Body of pancreas (tissue), 4 donors: ENCODE measurements around the gene GTPBP1. TPM values are rescaled to one million over a fixed set of nuclear protein-coding genes. Genes with fewer than 3 reads are reported as not detected.

Experiments
- ATAC-seq: fragments of 150-250 bp; one replicate; pipeline ENCODE4 v1.9.1; 2016
- DNase-seq, 4 donors: peaks; one replicate each; pipeline ENCODE4 v3.0.0-alpha.2; 2019
- H3K27ac ChIP-seq, 4 donors: fragments of 200-600 bp; sonication (generic); 1 replicate in 3 of 4; 2 replicates in 1 of 4; pipeline versions ENCODE4 v1.5.1 to v1.6.1; 2016 to 2019; ENCODE audit warnings: mild to moderate bottlenecking in 1 of 4, mixed read lengths in 1 of 4, moderate library complexity in 1 of 4
- H3K27me3 ChIP-seq, 2 donors: fragments of 200-600 bp; sonication (generic); one replicate each; pipeline ENCODE4 v1.6.0; 2016; ENCODE audit warnings: mild to moderate bottlenecking in 1 of 2
- H3K36me3 ChIP-seq, 2 donors: fragments of 200-600 bp; sonication (generic); replicated peaks in 1 of 2; 2 replicates each; pipeline ENCODE4 v1.5.1; 2016; ENCODE audit warnings: low read depth in 2 of 2; ENCODE audit not compliant: insufficient read depth in 1 of 2
- H3K4me1 ChIP-seq: fragments of 200-600 bp; sonication (generic); one replicate; pipeline ENCODE4 v1.6.0; 2016
- H3K4me3 ChIP-seq, 2 donors: fragments of 200-600 bp; sonication (generic); 1 replicate in 1 of 2; 2 replicates in 1 of 2; pipeline ENCODE4 v1.5.1; 2016 to 2019
- H3K9me3 ChIP-seq, 3 donors: fragments of 200-600 bp; sonication (generic); 1 replicate in 2 of 3; 2 replicates in 1 of 3; pipeline ENCODE4 v1.5.1; 2016
- CTCF ChIP-seq, 7 experiments: fragments of 450-650 bp in 4 of 7; fragments of 200-600 bp in 3 of 7; sonication (generic) in 3 of 7; IDR thresholded peaks; one replicate each; pipeline ENCODE4 v1.5.1; 2016 to 2019; ENCODE audit warnings: antibody characterized with exemption in 7 of 7
- POLR2A ChIP-seq, 3 donors: fragments of 450-650 bp; IDR thresholded peaks; one replicate each; pipeline ENCODE4 v1.6.1; 2016; ENCODE audit warnings: antibody characterized with exemption in 3 of 3, mild to moderate bottlenecking in 2 of 3
- WGBS, 2 donors: methylation state at CpG; one replicate each; pipeline ENCODE4 v1.1.5; 2017; 5-methylcytosine and 5-hydroxymethylcytosine counted together
- intact Hi-C: fragments of 100-400 bp; cut with DNase I; formaldehyde crosslinking; loops from one replicate; pipeline ENCODE4 v1.15.1; 2023
- small RNA-seq: library from RNA; depleted of rRNA; stranded (forward); fragments of <200 nt; gene quantifications from one replicate; pipeline ENCODE3, GENCODE V24; 2016
- total RNA-seq, 2 donors: library from RNA; depleted of rRNA; stranded (reverse); fragments of >200 nt; gene quantifications; one replicate each; pipeline ENCODE4 v1.1.0, GENCODE V29; 2016

GTPBP1 gene
- total RNA-seq, 2 donors from 2014 or later = 34.0 to 53.4 TPM

DNA sequence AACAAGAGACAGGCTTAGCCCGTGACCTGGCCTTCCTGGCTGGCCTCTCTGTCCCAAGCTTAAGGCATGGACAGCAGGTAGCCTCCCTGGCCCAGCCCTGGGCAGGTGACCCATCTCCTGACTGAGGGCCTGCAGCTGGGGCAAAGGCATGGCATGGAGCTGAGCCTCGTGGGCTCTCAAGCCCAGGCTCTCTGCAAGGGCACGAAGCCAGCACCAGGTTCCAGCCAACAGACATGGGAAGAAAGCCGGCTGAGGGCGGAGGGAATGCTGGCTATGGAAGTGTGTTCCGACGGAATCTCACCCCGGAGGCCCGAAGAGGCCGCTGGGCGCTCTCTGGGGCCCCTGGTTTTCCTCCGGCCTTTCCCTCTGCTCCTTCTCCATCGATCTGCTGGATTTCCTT lies 75.3 kb downstream of the GTPBP1 start:
- H3K4me1 ChIP-seq = no peaks in the 10 kb centered on the region
- H3K27me3 ChIP-seq = no peaks in the 10 kb centered on the region
- no peak overlapping the region for H3K27ac ChIP-seq
- ATAC-seq = no peak
- peaks cover 0 to 4% of the 10 kb centered on the region in 2 donors for H3K36me3 ChIP-seq
- no peak for TF ChIP-seq POLR2A (IDR thresholded peaks at IDR 0.05)
- TF ChIP-seq CTCF (IDR thresholded peaks at IDR 0.05) = no peak
- intact Hi-C loops = no loop called here
- 74 to 75% methylated on average over 10 to 13 of the region's 13 CpGs for WGBS, 2 donors
- no peaks in the 10 kb centered on the region for H3K9me3 ChIP-seq
- H3K4me3 ChIP-seq = no peak overlapping the region
- DNase-seq = peak in 1 of 4 donors; percentile 33

- Histone ChIP-seq H3K4me3 (no peak overlapping the region), H3K9me3 (no peaks in the 10 kb centered on the region), H3K27ac (no peak overlapping the region), H3K27me3 (no peaks in the 10 kb centered on the region), H3K36me3 (peaks cover 0 to 4% of the 10 kb centered on the region in 2 donors), H3K4me1 (peaks cover 1% of the 10 kb centered on the region)
- ATAC-seq = no peak
- no peak for DNase-seq
- TF ChIP-seq CTCF (IDR thresholded peaks at IDR 0.05) (no peak), POLR2A (IDR thresholded peaks at IDR 0.05) (no peak)
- 78 to 84% methylated on average over 13 of the region's 13 CpGs for WGBS, 2 donors
- intact Hi-C loops = no loop called here
These were observed 76.8 kb downstream of the GTPBP1 start for GRCh38 chr22:38782402-38783094.

Small RNA genes lying within 50 kb of the gene (small RNA-seq; reads per million reads assigned to genes)
- not detected for gene AL021707.8

Other genes with a start within 250 kb of the GTPBP1 start
- gene KDELR3, start 237.8 kb upstream of the GTPBP1 start, total RNA-seq = 10 to 100 TPM in 1 of 2 donors, 1 to 10 TPM in 1; 5.6 to 16.3 TPM
- gene DDX17, start 199.6 kb upstream of the GTPBP1 start, total RNA-seq = 100 to 1,000 TPM; 403 to 467 TPM
- gene DMC1, start 135.8 kb upstream of the GTPBP1 start, total RNA-seq = under 1 TPM in 1 of 2 donors, not detected in 1; 0.78 TPM
- 1 to 10 TPM; 1.3 to 3.6 TPM for gene FAM227A, start 49.6 kb upstream of the GTPBP1 start, total RNA-seq
- gene CBY1, start 49.3 kb upstream of the GTPBP1 start, total RNA-seq = 10 to 100 TPM in 1 of 2 donors, 1 to 10 TPM in 1; 8.6 to 16.5 TPM
- gene TOMM22, start 24.0 kb upstream of the GTPBP1 start, total RNA-seq = 10 to 100 TPM; 16.6 to 21.4 TPM
- gene JOSD1, start 5.0 kb upstream of the GTPBP1 start, total RNA-seq = 10 to 100 TPM; 20.4 to 50.3 TPM
- 100 to 1,000 TPM; 143 to 166 TPM for gene SUN2, start 50.1 kb downstream of the GTPBP1 start, total RNA-seq
- 10 to 100 TPM; 11.4 to 13.8 TPM for gene DNAL4, start 88.2 kb downstream of the GTPBP1 start, total RNA-seq
- gene NPTXR, start 138.1 kb downstream of the GTPBP1 start, total RNA-seq = 10 to 100 TPM in 1 of 2 donors, 1 to 10 TPM in 1; 6.0 to 10.5 TPM
- 10 to 100 TPM; 32.7 to 45.2 TPM for gene CBX6, start 166.3 kb downstream of the GTPBP1 start, total RNA-seq